Adipose tissue (tissue), 3 donors: ENCODE data around the gene DEFB129. TPM values are rescaled to one million over a fixed set of nuclear protein-coding genes. Genes with fewer than 3 reads are reported as not detected.
"Not testable (repeated sequence)": the region's sequence is repeated elsewhere in the genome, so short reads cannot be mapped to it uniquely, and the experiment has no call there.

Experiments
- H3K27ac ChIP-seq: one replicate; pipeline ENCODE4 v1.5.1; 2013; ENCODE audit warnings: low read depth, low read length
- WGBS, 3 donors: extraction: QIAGEN DNeasy Blood & Tissue Kit; methylation state at CpG; one replicate each; pipeline ENCODE4 v1.1.7; 2013; 5-methylcytosine and 5-hydroxymethylcytosine counted together
- polyA plus RNA-seq, 3 donors: library from polyadenylated mRNA; stranded (reverse); fragments of 200-250 nt; gene quantifications; one replicate each; pipeline ENCODE4 v1.2.3, GENCODE V29; 2013
- donor health status: healthy with polysubstance abuse.
- donor health status: Bipolar disorder and iron deficiency.
- donor health status: healthy.

DEFB129 gene
- polyA plus RNA-seq, 3 donors, result not detected

GRCh38 chr20:237929-238328 lies 10.9 kb downstream of the DEFB129 start:
- H3K27ac ChIP-seq, result no peak overlapping the region
- WGBS, 3 donors, result 44 to 68% (median 44%) methylated on average over 3 of the region's 3 CpGs

- WGBS, 3 donors, result 85 to 89% (median 86%) methylated on average over 2 of the region's 2 CpGs
- no peak overlapping the region for H3K27ac ChIP-seq
These were observed 15.8 kb downstream of the DEFB129 start for GRCh38 chr20:242905-243304.

GRCh38 chr20:251354-251753 lies 24.3 kb downstream of the DEFB129 start:
- H3K27ac ChIP-seq, result no peak overlapping the region
- 34 to 62% (median 40%) methylated on average over 2 of the region's 2 CpGs for WGBS, 3 donors

DNA sequence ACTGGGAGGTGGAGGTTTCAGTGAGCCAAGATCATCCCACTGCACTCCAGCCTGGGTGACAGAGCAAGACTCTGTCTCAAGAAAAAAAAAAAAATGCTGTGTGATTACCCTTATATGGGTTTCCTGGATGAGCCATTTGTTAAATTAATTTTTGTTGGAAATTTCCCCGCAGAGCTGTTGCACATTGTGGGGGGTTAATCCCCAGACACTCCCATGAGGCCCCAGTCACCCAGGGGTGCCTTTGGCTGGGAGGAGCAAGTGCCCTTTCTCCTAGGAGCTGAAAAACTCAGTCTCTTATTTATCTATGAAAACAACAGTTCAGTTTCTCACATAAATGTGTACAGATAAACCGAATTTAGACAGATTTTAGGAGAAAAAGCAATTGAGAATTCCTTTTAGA lies 25.7 kb downstream of the DEFB129 start:
- H3K27ac ChIP-seq, result no peak overlapping the region
- WGBS, 3 donors, result 76 to 82% (median 77%) methylated on average over 2 of the region's 2 CpGs

GRCh38 chr20:253447-253846 lies 26.4 kb downstream of the DEFB129 start:
- H3K27ac ChIP-seq, result not testable (repeated sequence)
- 41 to 56% (median 50%) methylated on average over 6 of the region's 6 CpGs for WGBS, 3 donors

DNA sequence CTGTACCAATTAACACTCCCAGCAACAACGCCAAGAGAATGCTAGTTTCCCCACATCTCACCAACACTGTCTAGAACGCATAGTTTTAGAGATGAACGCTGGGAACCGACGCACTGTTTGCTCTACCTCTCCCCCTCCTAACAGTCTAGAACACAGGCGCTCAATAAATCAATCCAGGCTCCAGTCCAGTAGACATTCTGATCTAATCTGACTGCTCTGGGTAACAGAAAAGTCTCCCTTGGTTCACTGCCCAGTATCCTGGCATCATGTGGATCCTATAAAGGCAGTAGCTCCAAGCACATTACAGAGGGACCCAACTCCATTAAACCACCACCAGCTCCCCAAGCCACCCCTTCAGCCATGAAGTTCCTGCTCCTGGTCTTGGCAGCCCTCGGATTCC lies 30.4 kb downstream of the DEFB129 start, which contains the start of gene DEFB132:
Gene DEFB132, plus strand, starts transcription at position 306 of the 400 bp plus-strand sequence. Its CDS starts 55 bp downstream, at position 361.
- H3K27ac ChIP-seq, result no peak within 1 kb of the TSS
- 16 to 80% (median 74%) methylated on average over 7 of the region's 7 CpGs for WGBS, 3 donors

- 34 to 65% (median 60%) methylated on average over 4 of the region's 4 CpGs for WGBS, 3 donors
- no peak overlapping the region for H3K27ac ChIP-seq
These were observed 31.3 kb downstream of the DEFB129 start for GRCh38 chr20:258269-258858.

GRCh38 chr20:258963-259362 lies 31.9 kb downstream of the DEFB129 start:
- WGBS, 3 donors, result 37 to 51% (median 42%) methylated on average over 8 of the region's 8 CpGs
- H3K27ac ChIP-seq, result no peak overlapping the region

GRCh38 chr20:259981-260380 lies 32.9 kb downstream of the DEFB129 start:
- 53 to 54% (median 53%) methylated on average over 2 of the region's 2 CpGs for WGBS, 3 donors
- no peak overlapping the region for H3K27ac ChIP-seq

- no peak overlapping the region for H3K27ac ChIP-seq
- WGBS, 3 donors, result 77 to 84% (median 82%) methylated on average over 13 of the region's 13 CpGs
These were observed 36.6 kb downstream of the DEFB129 start for GRCh38 chr20:263701-264100.

GRCh38 chr20:266596-267562 lies 39.8 kb downstream of the DEFB129 start:
- H3K27ac ChIP-seq, result no peak overlapping the region
- WGBS, 3 donors, result 7 to 9% (median 8%) methylated on average over 42 to 43 of the region's 43 CpGs

- 88 to 91% (median 91%) methylated on average over 5 of the region's 5 CpGs for WGBS, 3 donors
- no peak overlapping the region for H3K27ac ChIP-seq
These were observed 43.5 kb downstream of the DEFB129 start for GRCh38 chr20:270517-270916.

GRCh38 chr20:271069-271468 lies 44.0 kb downstream of the DEFB129 start:
- H3K27ac ChIP-seq, result no peak overlapping the region
- WGBS, 3 donors, result 86 to 94% (median 89%) methylated on average over 4 of the region's 4 CpGs

DNA sequence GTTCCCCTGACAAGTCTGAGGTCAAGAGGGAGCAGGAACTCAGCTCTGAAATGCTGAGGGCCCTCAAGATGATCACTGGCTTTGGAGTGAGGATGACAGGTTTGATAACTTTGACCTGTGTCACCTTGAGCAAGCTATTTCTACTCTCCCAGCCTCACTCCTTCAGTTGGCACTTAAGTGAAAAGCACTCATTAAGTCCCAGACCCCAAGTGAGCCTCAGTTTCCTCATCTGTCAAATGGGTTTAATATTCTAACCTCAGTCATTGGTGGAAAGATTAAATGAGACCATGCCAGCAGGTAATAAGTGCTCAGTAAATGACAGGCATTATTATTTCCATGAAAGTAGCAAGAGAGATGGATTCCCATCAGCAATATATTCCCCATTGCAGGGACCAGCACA lies 44.5 kb downstream of the DEFB129 start:
- H3K27ac ChIP-seq, result no peak overlapping the region

DNA sequence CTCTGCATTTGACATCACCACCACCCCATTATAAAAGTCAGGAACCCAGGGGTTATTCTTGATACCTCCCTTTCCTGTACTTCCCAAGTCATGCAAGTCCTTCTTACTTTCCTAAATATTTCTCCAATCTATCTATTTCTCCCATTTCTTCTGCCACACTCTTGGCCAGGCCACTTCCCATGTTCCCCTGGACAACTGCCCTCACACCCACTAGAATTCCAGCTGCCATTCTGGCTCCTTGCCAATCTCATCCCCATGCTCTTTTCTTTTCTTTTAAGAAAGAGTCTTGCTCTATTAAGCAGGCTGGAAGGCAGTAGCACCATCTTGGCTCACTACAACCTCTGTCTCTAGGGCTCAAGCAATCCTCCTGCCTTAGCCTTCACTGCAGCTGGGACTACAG lies 45.7 kb downstream of the DEFB129 start:
- H3K27ac ChIP-seq, result no peak overlapping the region

- H3K27ac ChIP-seq, result no peak overlapping the region
- 37 to 70% (median 51%) methylated on average over 3 of the region's 3 CpGs for WGBS, 3 donors
These were observed 46.8 kb downstream of the DEFB129 start for GRCh38 chr20:273884-274283.

DNA sequence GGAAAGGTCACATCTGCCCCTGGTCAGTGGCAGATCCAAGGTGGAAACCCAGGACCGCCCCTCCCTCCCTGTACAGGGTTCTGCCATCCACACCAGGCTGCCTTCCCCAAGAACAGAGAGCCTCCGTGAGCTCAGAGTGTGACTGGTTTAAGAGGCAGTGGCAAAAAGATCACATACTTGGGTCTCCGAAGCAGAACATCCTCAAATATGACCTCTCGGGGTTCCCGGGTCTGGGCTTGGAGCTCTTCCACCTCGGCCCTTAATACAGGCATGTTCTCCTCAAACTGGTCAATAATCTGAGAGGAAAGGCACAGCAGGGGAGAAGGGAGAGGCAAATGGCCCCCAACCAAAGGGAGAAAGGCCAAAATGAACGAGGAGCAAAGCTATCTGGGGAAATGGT lies 48.7 kb downstream of the DEFB129 start:
- no peak overlapping the region for H3K27ac ChIP-seq
- WGBS, 3 donors, result 87 to 91% (median 90%) methylated on average over 7 of the region's 7 CpGs

GRCh38 chr20:276620-277495 lies 49.8 kb downstream of the DEFB129 start:
- WGBS, 3 donors, result 90 to 94% (median 93%) methylated on average over 12 of the region's 12 CpGs
- no peak overlapping the region for H3K27ac ChIP-seq

GRCh38 chr20:277496-277781 lies 50.4 kb downstream of the DEFB129 start:
- no peak overlapping the region for H3K27ac ChIP-seq
- WGBS, 3 donors, result 29 to 43% (median 41%) methylated on average over 2 to 3 of the region's 3 CpGs
